Neutrophil (primary cell): Measurements from ENCODE around the gene ZNF2.

ENCODE experiments used
- H3K27ac ChIP-seq: fragments of 200-600 bp; sonication (generic); 2 replicates; pipeline ENCODE4 v1.5.1; 2016; ENCODE audit warnings: mild to moderate bottlenecking, moderate library complexity
- H3K27me3 ChIP-seq: fragments of 200-600 bp; sonication (generic); 2 replicates; pipeline ENCODE4 v1.6.0; 2016; ENCODE audit warnings: mild to moderate bottlenecking
- H3K36me3 ChIP-seq: fragments of 200-600 bp; sonication (generic); 2 replicates; pipeline ENCODE4 v1.5.1; 2017
- H3K4me1 ChIP-seq, 2 experiments: fragments of 200-600 bp in 1 of 2; sonication (generic) in 1 of 2; 1 replicate in 1 of 2; 2 replicates in 1 of 2; pipeline versions ENCODE4 v1.5.1 to v1.6.1; 2013 to 2016; ENCODE audit warnings: low read depth in 1 of 2, low read length in 1 of 2, mild to moderate bottlenecking in 1 of 2, moderate library complexity in 1 of 2; ENCODE audit not compliant: control insufficient read depth in 1 of 2, insufficient read depth in 1 of 2
- H3K4me3 ChIP-seq, 2 experiments: fragments of 200-600 bp in 1 of 2; sonication (generic) in 1 of 2; 1 replicate in 1 of 2; 2 replicates in 1 of 2; pipeline ENCODE4 v1.5.1; 2013 to 2016; ENCODE audit warnings: low read depth in 1 of 2, low read length in 1 of 2, mild to moderate bottlenecking in 1 of 2, moderate library complexity in 1 of 2
- H3K9me3 ChIP-seq: fragments of 200-600 bp; sonication (generic); 2 replicates; pipeline ENCODE4 v1.5.1; 2016
- CTCF ChIP-seq: fragments of 200-600 bp; sonication (generic); IDR thresholded peaks from 2 replicates; pipeline ENCODE4 v1.5.1; 2016; ENCODE audit warnings: antibody characterized with exemption

The ZNF2 gene

GRCh38 chr2:95225658-95226057 lies 60.0 kb downstream of the ZNF2 start:
- H3K9me3 ChIP-seq: no peaks in the 10 kb centered on the region
- H3K27me3 ChIP-seq: peaks cover 5% of the 10 kb centered on the region
- no peaks in the 10 kb centered on the region for H3K4me1 ChIP-seq
- H3K36me3 ChIP-seq: no peaks in the 10 kb centered on the region
- no peak for TF ChIP-seq CTCF
- no peak overlapping the region for H3K27ac ChIP-seq
- H3K4me3 ChIP-seq: no peak overlapping the region

- no peak overlapping the region for H3K4me3 ChIP-seq
- H3K36me3 ChIP-seq: no peaks in the 10 kb centered on the region
- no peak overlapping the region for H3K27ac ChIP-seq
- H3K4me1 ChIP-seq: no peaks in the 10 kb centered on the region
- H3K9me3 ChIP-seq: no peaks in the 10 kb centered on the region
- H3K27me3 ChIP-seq: peaks cover 5% of the 10 kb centered on the region
- no peak for TF ChIP-seq CTCF
Measured at GRCh38 chr2:95231723-95232122, 66.1 kb downstream of the ZNF2 start.

- Histone ChIP-seq H3K36me3 (no peaks in the 10 kb centered on the region), H3K4me3 (no peak overlapping the region), H3K27me3 (peaks cover 5% of the 10 kb centered on the region), H3K4me1 (no peaks in the 10 kb centered on the region), H3K9me3 (no peaks in the 10 kb centered on the region), H3K27ac (no peak overlapping the region)
- no peak for TF ChIP-seq CTCF
Measured at GRCh38 chr2:95232232-95232631, 66.6 kb downstream of the ZNF2 start.
